Ramos (cell line): ENCODE data around the gene ATF1.
"Not testable (repeated sequence)": the region's sequence is repeated elsewhere in the genome, so short reads cannot be mapped to it uniquely, and the experiment has no call there.

Source experiments
- in situ Hi-C: fragments of 300-500 bp; cut with MboI; formaldehyde crosslinking; loops from one replicate; pipeline ENCODE4 v1.14.3; 2022; ENCODE audit warnings: low sequenced_read_pairs; ENCODE audit not compliant: unreplicated experiment

Gene ATF1

GRCh38 chr12:50751948-50752721, 11.8 kb upstream of the ATF1 start:
- in situ Hi-C loops = no loop called here

DNA sequence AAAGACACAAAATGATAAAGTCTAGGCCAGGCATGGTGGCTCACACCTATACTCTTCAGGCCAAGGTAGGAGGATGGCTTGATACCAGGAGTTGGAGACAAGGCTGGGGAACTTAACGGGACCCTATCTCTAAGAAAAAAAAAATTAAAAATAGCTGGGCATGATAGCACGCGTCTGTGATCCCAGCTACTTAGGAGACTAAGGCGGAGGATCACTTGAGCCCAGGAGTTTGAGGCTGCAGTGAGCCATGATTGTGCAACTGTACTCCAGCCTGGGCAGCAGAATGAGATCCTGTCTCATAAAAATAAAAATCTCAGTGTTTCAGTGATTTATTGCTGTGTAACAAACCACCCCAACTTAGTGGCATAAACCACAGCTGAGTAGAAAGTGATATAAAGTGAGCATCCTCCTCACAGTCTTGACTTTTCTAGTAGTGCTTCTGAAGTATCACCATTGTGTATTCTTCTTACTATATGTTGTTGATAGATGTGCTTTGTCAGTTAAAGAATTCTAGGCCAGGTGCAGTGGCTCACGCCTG, 10.6 kb upstream of the ATF1 start:
- in situ Hi-C loops = no loop called here

DNA sequence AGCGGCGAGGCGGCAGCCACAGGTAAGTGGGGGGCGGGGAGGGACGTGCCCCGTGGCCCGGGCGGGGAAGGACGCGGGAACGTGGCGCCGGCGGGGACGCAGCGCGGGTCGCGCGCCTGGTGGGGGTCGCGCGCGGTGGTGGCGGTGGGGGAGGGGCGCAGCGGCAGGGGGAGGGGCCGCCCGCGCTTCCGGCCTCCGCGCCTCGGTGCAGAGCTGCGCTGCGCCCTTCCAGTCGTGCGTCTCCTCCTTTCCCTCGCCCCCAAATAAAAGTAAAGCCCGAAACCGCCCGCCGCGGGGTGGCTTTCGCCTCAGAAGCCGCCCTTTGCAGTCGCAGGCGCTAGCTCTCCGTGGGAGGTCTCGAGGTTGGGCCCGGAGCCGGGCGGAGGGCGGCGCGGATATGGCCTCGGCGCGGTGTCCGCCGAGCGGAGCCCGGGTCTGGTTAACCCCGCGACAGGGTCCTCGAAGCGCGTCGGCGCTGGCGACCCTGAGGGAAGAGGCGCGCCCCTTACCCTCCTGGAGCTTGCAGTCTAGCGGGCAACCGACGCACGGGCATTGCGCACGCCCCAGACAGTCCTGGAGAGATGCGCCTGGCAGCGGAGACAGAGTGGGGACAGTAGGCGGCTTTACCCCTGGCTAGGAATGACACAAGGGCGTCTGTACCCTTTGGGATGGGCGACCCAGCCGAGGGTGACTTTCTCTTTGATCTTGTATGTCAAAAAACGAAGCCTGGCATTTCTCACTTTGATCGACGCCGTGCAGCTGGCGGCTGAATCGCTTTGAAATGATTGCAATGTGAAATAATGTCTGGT, 589 bp downstream of the ATF1 start:
- in situ Hi-C loops = no loop called here

- in situ Hi-C loops = no loop called here
Observed at GRCh38 chr12:50765095-50765911, 1.4 kb downstream of the ATF1 start.

DNA sequence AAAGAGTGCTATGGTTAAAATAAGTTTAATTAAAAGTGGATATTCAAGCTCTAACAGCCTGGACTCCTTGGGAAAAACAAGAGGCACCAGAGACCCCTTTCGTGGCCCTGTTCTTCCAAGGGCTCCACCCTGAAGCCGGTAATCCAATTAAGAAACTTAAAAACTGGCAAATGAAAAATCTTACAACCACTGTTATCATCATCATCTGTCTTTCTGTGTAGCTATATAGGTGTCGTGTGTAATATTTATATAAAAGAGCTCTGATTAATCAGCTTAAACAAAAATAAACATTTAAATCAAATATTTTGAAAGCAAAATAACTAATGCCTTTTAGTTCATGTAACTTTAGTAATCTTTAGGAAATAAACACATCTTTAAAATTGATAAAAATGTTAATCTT, 4.5 kb downstream of the ATF1 start:
- in situ Hi-C loops = no loop called here

DNA sequence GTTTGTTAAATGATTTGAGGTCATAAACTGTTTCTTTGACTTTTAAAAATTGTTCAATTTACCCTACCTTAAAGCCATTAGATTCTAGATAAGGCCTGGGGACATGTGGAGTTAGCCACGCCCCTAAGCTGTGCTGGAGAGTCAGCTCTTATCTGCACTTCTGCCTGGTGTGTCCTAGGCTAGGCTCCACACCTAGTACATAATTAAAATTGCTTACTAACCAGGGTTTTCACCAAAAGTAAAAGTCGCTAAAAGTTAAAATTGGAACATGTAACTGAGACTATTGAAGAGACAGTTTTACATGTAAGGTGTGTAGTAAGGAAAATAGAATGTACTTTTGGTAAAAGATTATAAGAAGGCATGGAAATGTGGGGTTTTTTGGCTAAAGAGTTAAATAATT, 4.9 kb downstream of the ATF1 start:
- in situ Hi-C loops = not testable (repeated sequence)

DNA sequence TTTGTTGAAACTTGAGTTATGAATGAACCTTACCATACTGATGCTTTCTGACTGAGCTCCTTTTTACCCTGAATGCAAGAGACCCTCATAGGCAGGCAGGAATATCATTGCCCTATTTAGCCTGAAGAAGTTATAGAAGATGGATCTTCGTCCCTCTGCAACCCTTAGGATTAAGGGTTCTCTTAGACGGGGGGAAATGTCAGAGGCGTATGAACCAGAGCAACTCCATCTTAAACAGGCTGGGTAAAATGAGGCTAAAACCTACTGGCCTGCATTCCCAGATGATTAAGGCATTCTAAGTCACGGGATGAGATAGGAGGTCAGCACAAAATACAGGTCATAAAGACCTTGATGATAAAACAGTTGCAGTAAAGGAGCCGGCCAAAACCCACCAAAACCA, 7.5 kb downstream of the ATF1 start:
- in situ Hi-C loops = no loop called here

DNA sequence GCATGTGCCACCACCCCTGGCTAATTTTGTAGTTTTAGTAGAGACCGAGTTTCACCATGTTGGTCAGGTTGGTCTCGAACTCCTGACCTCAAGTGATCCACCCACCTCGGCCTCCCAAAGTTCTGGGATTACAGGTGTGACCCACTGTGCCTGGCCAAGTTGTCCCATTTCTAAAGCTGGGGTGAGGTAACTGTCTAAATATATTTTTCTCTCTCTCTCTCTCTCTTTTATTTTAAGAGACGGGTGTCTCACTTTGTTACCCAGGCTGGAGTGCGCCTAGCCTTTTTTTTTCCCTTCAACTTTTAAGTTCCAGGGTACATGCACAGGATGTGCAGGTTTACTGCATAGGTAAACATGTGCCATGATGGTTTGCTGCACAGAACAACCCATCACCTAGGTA, 8.6 kb downstream of the ATF1 start:
- in situ Hi-C loops = no loop called here

GRCh38 chr12:50772877-50773276, 9.0 kb downstream of the ATF1 start:
- in situ Hi-C loops = no loop called here

- in situ Hi-C loops = no loop called here
Observed at GRCh38 chr12:50775251-50775650, 11.3 kb downstream of the ATF1 start.

GRCh38 chr12:50776749-50777728, 13.1 kb downstream of the ATF1 start:
- in situ Hi-C loops = no loop called here

DNA sequence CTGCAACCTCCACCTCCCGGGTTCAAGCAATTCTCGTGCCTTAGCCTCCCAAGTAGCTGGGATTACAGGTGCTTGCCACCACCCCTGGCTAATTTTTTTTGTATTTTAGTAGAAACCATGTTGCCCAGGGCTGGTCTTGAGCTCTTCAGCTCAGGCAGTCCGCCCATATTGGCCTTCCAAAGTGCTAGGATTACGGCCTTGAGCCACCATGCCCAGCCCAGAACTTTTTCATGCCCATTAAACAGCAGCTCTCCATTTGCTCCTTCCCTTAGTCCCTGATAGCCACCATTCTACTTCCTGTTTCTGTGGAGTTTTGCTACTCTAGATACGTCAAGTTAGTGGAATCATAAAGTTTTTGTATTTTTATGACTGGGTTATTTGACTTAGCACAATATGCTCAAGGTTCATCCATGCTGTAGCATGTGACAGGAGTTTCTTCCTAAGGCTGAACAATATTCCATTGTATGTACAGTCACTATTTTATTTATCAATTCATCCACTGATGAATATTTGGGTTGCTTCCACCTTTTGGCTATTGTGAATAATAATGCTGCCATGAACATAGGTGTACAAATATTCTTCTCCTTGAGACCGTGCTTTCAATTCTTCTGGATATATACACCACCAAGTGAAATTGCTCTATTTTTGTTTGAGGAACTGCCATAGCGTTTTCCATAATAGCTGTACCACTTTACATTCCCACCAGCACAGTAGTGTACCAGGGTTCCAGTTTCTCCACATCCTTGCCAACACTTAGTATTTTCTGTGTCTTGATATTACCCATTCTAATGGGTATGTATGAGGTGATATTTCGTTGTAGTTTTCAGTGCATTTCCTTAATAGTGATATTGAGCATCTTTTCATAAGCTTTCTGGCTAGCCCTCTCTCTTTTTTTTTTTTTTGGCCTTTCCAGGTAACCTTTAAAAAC, 15.0 kb downstream of the ATF1 start:
- in situ Hi-C loops = no loop called here

DNA sequence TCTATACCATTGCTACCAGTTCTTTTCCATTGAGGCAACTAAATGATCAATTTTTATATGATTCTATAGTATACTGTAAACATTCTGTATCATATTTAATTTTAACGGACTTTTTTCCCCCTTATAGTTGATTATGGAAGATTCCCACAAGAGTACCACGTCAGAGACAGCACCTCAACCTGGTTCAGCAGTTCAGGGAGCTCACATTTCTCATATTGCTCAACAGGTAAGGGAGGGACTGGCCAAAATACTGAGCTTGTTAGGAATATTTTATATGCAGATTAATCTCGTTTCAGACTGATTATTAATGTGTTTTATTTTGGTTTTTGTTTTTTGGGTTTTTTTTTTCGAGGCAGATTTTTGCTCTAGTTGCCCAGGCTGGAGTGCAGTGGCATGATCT, 16.1 kb downstream of the ATF1 start:
- in situ Hi-C loops = no loop called here

GRCh38 chr12:50784501-50784900, 20.6 kb downstream of the ATF1 start:
- in situ Hi-C loops = no loop called here

DNA sequence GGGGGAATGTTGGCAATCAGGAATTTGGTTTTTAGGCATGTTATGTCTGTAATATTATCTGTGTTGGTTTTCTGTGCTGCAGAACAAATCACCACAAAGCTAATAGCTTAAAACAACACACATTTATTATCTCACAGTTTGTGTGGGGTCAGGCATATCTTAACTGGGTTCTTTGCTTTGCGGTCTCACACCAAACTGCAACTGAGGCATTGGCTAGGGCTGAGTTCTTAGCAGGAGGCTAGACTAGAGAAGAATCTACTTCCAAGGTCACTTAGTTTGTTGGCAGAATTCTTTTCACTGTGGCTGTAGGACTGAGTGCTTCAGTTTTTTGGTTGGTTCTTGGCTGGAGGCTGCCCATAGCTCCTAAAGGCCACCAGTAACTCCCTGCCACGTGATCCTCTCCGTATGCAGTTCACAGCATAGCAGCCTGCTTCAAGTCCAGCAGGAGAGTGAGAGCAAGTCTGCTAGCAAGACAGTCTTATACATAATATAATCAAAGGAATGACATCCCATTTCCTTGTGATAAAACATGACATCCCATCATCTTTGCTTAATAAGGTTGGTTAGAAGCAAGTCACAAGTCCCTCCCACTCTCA, 21.6 kb downstream of the ATF1 start:
- in situ Hi-C loops = no loop called here

GRCh38 chr12:50786498-50787231, 22.8 kb downstream of the ATF1 start:
- in situ Hi-C loops = no loop called here

DNA sequence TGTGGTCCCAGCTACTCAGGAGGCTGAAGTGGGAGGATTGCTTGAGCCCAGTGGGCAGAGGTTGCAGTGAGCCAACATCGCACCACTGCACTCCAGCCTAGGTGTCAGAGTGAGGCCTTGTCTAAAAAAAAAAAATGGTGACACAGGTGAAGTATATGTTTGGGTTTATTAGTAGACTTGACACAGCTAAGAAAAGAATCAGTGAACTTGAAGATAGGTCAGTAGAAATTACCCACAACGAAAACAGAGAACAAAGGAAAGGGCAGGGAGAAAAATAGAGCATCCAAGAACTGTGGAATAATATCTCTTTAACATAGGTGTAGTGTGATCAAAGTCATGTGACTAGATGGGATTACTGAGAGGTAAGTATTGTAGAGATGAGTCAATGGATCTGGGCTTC, 23.7 kb downstream of the ATF1 start:
- in situ Hi-C loops = no loop called here
